IMR-90 (cell line): ENCODE data around the gene DUSP8. TPM values are rescaled to one million over a fixed set of nuclear protein-coding genes. Genes with fewer than 3 reads are reported as not detected.

Source experiments
- ATAC-seq: fragments of 200-7000 bp; cut with Tn5 transposase; 2 replicates; pipeline ENCODE4 v1.9.1; 2020; ENCODE audit warnings: low read depth, mild to moderate bottlenecking, moderate library complexity
- BruUV-seq: library from RNA; stranded (reverse); fragments of 400-500 nt; replicated peaks from 2 replicates; lab custom pipeline; 2021; lab: Mats Ljungman, UMichigan
- CTCF ChIA-PET: fragments of 300-600 bp; formaldehyde crosslinking; extraction: SDS; loops from one replicate; lab custom pipeline; 2021; ENCODE audit warnings: antibody characterized with exemption; lab: Yijun Ruan, JAX
- POLR2A ChIA-PET: fragments of 300-600 bp; sonication (Branson Sonifier 250); formaldehyde crosslinking; loops from one replicate; lab custom pipeline; 2022; ENCODE audit warnings: antibody characterized with exemption; ENCODE audit not compliant: unreplicated experiment; lab: Charles Lee
- DNase-seq: peaks from one replicate; pipeline ENCODE4 v3.0.0; 2013
- H2AFZ ChIP-seq: replicated peaks from 2 replicates; pipeline ENCODE3; 2013; ENCODE audit warnings: low read length, mild to moderate bottlenecking; ENCODE audit not compliant: poor library complexity
- H2AK5ac ChIP-seq: 2 replicates; pipeline ENCODE4 v1.6.1; 2013; ENCODE audit warnings: low read depth, low read length, inconsistent platforms
- H2AK9ac ChIP-seq: replicated peaks from 2 replicates; pipeline ENCODE3; 2013; ENCODE audit warnings: mild to moderate bottlenecking, low read depth, low read length, moderate library complexity; ENCODE audit not compliant: poor library complexity
- H2BK120ac ChIP-seq: 2 replicates; pipeline ENCODE4 v1.6.1; 2013; ENCODE audit warnings: low read depth, low read length, inconsistent platforms
- H2BK15ac ChIP-seq: 3 replicates; pipeline ENCODE4 v1.6.1; 2013; ENCODE audit warnings: low read depth, low read length, inconsistent platforms
- H2BK20ac ChIP-seq: 2 replicates; pipeline ENCODE4 v1.6.1; 2013; ENCODE audit warnings: low read depth, mild to moderate bottlenecking, inconsistent platforms, low read length, moderate library complexity
- H2BK5ac ChIP-seq: 2 replicates; pipeline ENCODE4 v1.6.1; 2013; ENCODE audit warnings: mild to moderate bottlenecking, low read depth, low read length, inconsistent platforms; ENCODE audit not compliant: poor library complexity, severe bottlenecking
- H3K14ac ChIP-seq: replicated peaks from 2 replicates; pipeline ENCODE4 v1.6.1; 2013; ENCODE audit warnings: low read depth, low read length, inconsistent platforms
- H3K18ac ChIP-seq: 2 replicates; pipeline ENCODE4 v1.6.1; 2013; ENCODE audit warnings: low read depth, low read length, control low read depth
- H3K23ac ChIP-seq: 2 replicates; pipeline ENCODE4 v1.6.1; 2013; ENCODE audit warnings: low read depth, low read length, inconsistent platforms
- H3K27ac ChIP-seq: 2 replicates; pipeline ENCODE4 v1.5.1; 2013; ENCODE audit warnings: mild to moderate bottlenecking, control low read depth, low read length; ENCODE audit not compliant: insufficient read depth
- H3K27me3 ChIP-seq: 2 replicates; pipeline ENCODE4 v1.6.1; 2013; ENCODE audit warnings: low read length; ENCODE audit not compliant: control insufficient read depth, insufficient read depth
- H3K36me3 ChIP-seq: 2 replicates; pipeline ENCODE4 v1.6.1; 2013; ENCODE audit warnings: low read length, mixed read lengths; ENCODE audit not compliant: control insufficient read depth, insufficient read depth
- H3K4ac ChIP-seq: 2 replicates; pipeline ENCODE4 v1.6.1; 2013; ENCODE audit warnings: low read depth, low read length, inconsistent platforms
- H3K4me1 ChIP-seq: 2 replicates; pipeline ENCODE4 v1.6.1; 2013; ENCODE audit warnings: low read length, mixed read lengths; ENCODE audit not compliant: control insufficient read depth, insufficient read depth
- H3K4me2 ChIP-seq: 2 replicates; pipeline ENCODE4 v1.6.1; 2013; ENCODE audit warnings: low read depth, mild to moderate bottlenecking, control low read depth, low read length, moderate library complexity
- H3K4me3 ChIP-seq: 2 replicates; pipeline ENCODE4 v1.5.1; 2013; ENCODE audit warnings: low read depth, mild to moderate bottlenecking, control low read depth, low read length, moderate library complexity; ENCODE audit not compliant: insufficient read depth
- H3K56ac ChIP-seq: 2 replicates; pipeline ENCODE4 v1.6.1; 2013; ENCODE audit warnings: low read length, inconsistent platforms; ENCODE audit not compliant: insufficient read depth; ENCODE audit errors: extremely low read depth
- H3K79me1 ChIP-seq, 2 experiments: 2 replicates each; pipeline ENCODE4 v1.6.1; 2013; ENCODE audit warnings: low read length in 2 of 2, inconsistent platforms in 1 of 2, low read depth in 1 of 2
- H3K9ac ChIP-seq: 2 replicates; pipeline ENCODE4 v1.6.1; 2013; ENCODE audit warnings: low read depth, low read length, control low read depth
- H3K9me1 ChIP-seq: 2 replicates; pipeline ENCODE4 v1.6.1; 2013; ENCODE audit warnings: low read length, inconsistent platforms; ENCODE audit not compliant: insufficient read depth
- H3K9me3 ChIP-seq: 2 replicates; pipeline ENCODE4 v1.6.1; 2013; ENCODE audit warnings: low read length; ENCODE audit not compliant: control insufficient read depth, insufficient read depth
- H4K20me1 ChIP-seq: 2 replicates; pipeline ENCODE4 v1.6.1; 2013; ENCODE audit warnings: low read length, inconsistent platforms; ENCODE audit not compliant: insufficient read depth
- H4K5ac ChIP-seq: 2 replicates; pipeline ENCODE4 v1.6.1; 2013; ENCODE audit warnings: mild to moderate bottlenecking, low read depth, low read length, control low read depth
- H4K8ac ChIP-seq, 2 experiments: 2 replicates each; pipeline ENCODE4 v1.6.1; 2013; ENCODE audit warnings: low read depth in 2 of 2, low read length in 2 of 2, control low read depth in 1 of 2, inconsistent platforms in 1 of 2
- H4K91ac ChIP-seq: 2 replicates; pipeline ENCODE4 v1.6.1; 2013; ENCODE audit warnings: low read depth, low read length, inconsistent platforms; ENCODE audit not compliant: insufficient read depth
- CEBPB ChIP-seq: IDR thresholded peaks from 2 replicates; pipeline ENCODE4 v1.6.1; 2012; ENCODE audit warnings: low read depth, low read length, improper control_type of control experiment
- ELK1 ChIP-seq: fragments of 150-350 bp; IDR thresholded peaks from 2 replicates; pipeline ENCODE4 v1.6.1; 2016; ENCODE audit warnings: low read depth, mild to moderate bottlenecking, low read length, moderate library complexity, borderline replicate concordance
- FOS ChIP-seq: fragments of 150-350 bp; IDR thresholded peaks from 2 replicates; pipeline ENCODE4 v1.6.1; 2016; ENCODE audit warnings: low read depth, low read length
- MAFK ChIP-seq: IDR thresholded peaks from 2 replicates; pipeline ENCODE4 v1.6.1; 2012; ENCODE audit warnings: low read depth, low read length, improper control_type of control experiment
- MAZ ChIP-seq: IDR thresholded peaks from 2 replicates; pipeline ENCODE4 v1.6.1; 2012; ENCODE audit warnings: low read depth, mild to moderate bottlenecking, low read length, improper control_type of control experiment, moderate library complexity, borderline replicate concordance
- MXI1 ChIP-seq: IDR thresholded peaks from 2 replicates; pipeline ENCODE4 v1.6.1; 2012; ENCODE audit warnings: low read depth, mild to moderate bottlenecking, low read length, moderate library complexity, borderline replicate concordance
- NFE2L2 ChIP-seq: fragments of 150-350 bp; IDR thresholded peaks from 2 replicates; pipeline ENCODE4 v1.6.1; 2016; ENCODE audit warnings: low read depth, mild to moderate bottlenecking, low read length
- POLR2A ChIP-seq: IDR thresholded peaks from 2 replicates; pipeline ENCODE4 v1.6.1; 2012; ENCODE audit warnings: mild to moderate bottlenecking, low read depth, low read length
- RCOR1 ChIP-seq: IDR thresholded peaks from 2 replicates; pipeline ENCODE4 v1.6.1; 2012; ENCODE audit warnings: mild to moderate bottlenecking, low read length, improper control_type of control experiment; ENCODE audit not compliant: insufficient replicate concordance
- SMC3 ChIP-seq: fragments of 150-350 bp; IDR thresholded peaks from 2 replicates; pipeline ENCODE4 v1.6.1; 2016; ENCODE audit warnings: low read depth, mild to moderate bottlenecking, antibody characterized with exemption, low read length, moderate library complexity
- USF2 ChIP-seq: fragments of 150-350 bp; IDR thresholded peaks from 2 replicates; pipeline ENCODE4 v1.6.1; 2017; ENCODE audit warnings: mild to moderate bottlenecking, antibody characterized with exemption, low read length, low read depth
- WGBS, 2 experiments: methylation state at CpG; one replicate each; pipeline versions ENCODE4 v1.1.5 to v1.1.7; 2013; ENCODE audit warnings: missing lambda C conversion rate in 2 of 2; ENCODE audit not compliant: insufficient read length in 1 of 2; ENCODE audit errors: extremely low coverage in 2 of 2; 5-methylcytosine and 5-hydroxymethylcytosine counted together
- dilution Hi-C: fragments of 300-500 bp; cut with HindIII; formaldehyde crosslinking; loops from one replicate; pipeline ENCODE4 v1.14.3; 2018; ENCODE audit warnings: low sequenced_read_pairs; ENCODE audit not compliant: unreplicated experiment
- in situ Hi-C: fragments of 300-500 bp; cut with MboI; formaldehyde crosslinking; loops from 3 replicates; pipeline ENCODE4 v1.14.3; 2019; ENCODE audit warnings: low sequenced_read_pairs, inconsistent platforms, mixed read lengths
- intact Hi-C: fragments of 100-400 bp; cut with micrococcal nuclease; formaldehyde crosslinking; loops from 2 replicates; pipeline ENCODE4 v1.10.0; 2022
- polyA plus RNA-seq, 3 experiments: library from polyadenylated mRNA; depleted of rRNA; stranded (reverse); fragments of >200 nt; gene quantifications; 2 replicates each; pipeline ENCODE4 v1.2.3, GENCODE V29; 2012; ENCODE audit warnings: low replicate concordance in 1 of 3
- total RNA-seq: library from RNA; depleted of rRNA; stranded (reverse); fragments of >200 nt; gene quantifications from 2 replicates; pipeline ENCODE4 v1.2.3, GENCODE V29; 2012

DUSP8 gene
- total and polyA plus RNA-seq, 2 of the 4 experiments (the other 2 are of a cell fraction), result 0.72 to 4.2 TPM

- no peak overlapping the region for H3K27ac ChIP-seq
- H3K56ac ChIP-seq, result no peak overlapping the region
- H3K4me1 ChIP-seq, result peaks cover 23% of the 10 kb centered on the region
- H3K9me3 ChIP-seq, result no peaks in the 10 kb centered on the region
- 55% methylated on average over 4 of the region's 12 CpGs; no CpG with 5 or more reads in 1 of the 2 experiments for WGBS, 2 experiments
- H2BK5ac ChIP-seq, result no peak overlapping the region
- no peak overlapping the region for H3K4me2 ChIP-seq
- TF ChIP-seq MAZ (no peak), RCOR1 (no peak), POLR2A (no peak), MXI1 (no peak), MAFK (no peak), ELK1 (no peak), CEBPB (no peak), SMC3 (no peak), NFE2L2 (no peak), FOS (no peak), USF2 (no peak)
- no peak for DNase-seq
- no peak overlapping the region for H2AK5ac ChIP-seq
- H2AK9ac ChIP-seq, result no peak overlapping the region
- peaks cover 60% of the 10 kb centered on the region for H4K20me1 ChIP-seq
- peaks cover 10% of the 10 kb centered on the region for H3K36me3 ChIP-seq
- intact Hi-C loops (no loop called here), dilution Hi-C loops (no loop called here), in situ Hi-C loops (no loop called here)
- no peak overlapping the region for H2BK15ac ChIP-seq
- no peak for ATAC-seq
- H4K91ac ChIP-seq, result no peak overlapping the region
- no peak overlapping the region for H4K8ac ChIP-seq
- peaks cover 4 to 25% of the 10 kb centered on the region in 2 experiments; a peak in 2 of 4 replicates for H3K79me1 ChIP-seq
- H3K23ac ChIP-seq, result no peak overlapping the region
- no peak overlapping the region for H2BK120ac ChIP-seq
- no peak overlapping the region for H2BK20ac ChIP-seq
- no peaks in the 10 kb centered on the region for H3K27me3 ChIP-seq
- H3K4ac ChIP-seq, result no peak overlapping the region
- no peak overlapping the region for H4K5ac ChIP-seq
- BruUV-seq, result no TSS peak
- no peak overlapping the region for H3K18ac ChIP-seq
- H3K4me3 ChIP-seq, result no peak overlapping the region
- CTCF ChIA-PET, result interaction anchor here (2.0 kb wide), 1 partner anchor 17 kb away, joined by 7 read pairs; no protein-coding TSS in a partner anchor
- POLR2A ChIA-PET, result no interaction called here
- no peak overlapping the region for H2AFZ ChIP-seq
- H3K9me1 ChIP-seq, result peaks cover 18% of the 10 kb centered on the region
- H3K9ac ChIP-seq, result no peak overlapping the region
- no peak overlapping the region for H3K14ac ChIP-seq
Measured at GRCh38 chr11:1563149-1563638, 8.9 kb downstream of the DUSP8 start.
